ENCODE data around the gene KRT33A.

GRCh38 chr17:41396996-41397660, 46.5 kb upstream of the KRT33A start, which contains the start of gene KRT31:
- TF ChIP-seq POLR2AphosphoS5 (IDR thresholded peaks at IDR 0.05): no peak
- TF ChIP-seq, protein P1, sequence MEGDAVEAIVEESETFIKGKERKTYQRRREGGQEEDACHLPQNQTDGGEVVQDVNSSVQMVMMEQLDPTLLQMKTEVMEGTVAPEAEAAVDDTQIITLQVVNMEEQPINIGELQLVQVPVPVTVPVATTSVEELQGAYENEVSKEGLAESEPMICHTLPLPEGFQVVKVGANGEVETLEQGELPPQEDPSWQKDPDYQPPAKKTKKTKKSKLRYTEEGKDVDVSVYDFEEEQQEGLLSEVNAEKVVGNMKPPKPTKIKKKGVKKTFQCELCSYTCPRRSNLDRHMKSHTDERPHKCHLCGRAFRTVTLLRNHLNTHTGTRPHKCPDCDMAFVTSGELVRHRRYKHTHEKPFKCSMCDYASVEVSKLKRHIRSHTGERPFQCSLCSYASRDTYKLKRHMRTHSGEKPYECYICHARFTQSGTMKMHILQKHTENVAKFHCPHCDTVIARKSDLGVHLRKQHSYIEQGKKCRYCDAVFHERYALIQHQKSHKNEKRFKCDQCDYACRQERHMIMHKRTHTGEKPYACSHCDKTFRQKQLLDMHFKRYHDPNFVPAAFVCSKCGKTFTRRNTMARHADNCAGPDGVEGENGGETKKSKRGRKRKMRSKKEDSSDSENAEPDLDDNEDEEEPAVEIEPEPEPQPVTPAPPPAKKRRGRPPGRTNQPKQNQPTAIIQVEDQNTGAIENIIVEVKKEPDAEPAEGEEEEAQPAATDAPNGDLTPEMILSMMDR (IDR thresholded peaks at IDR 0.05): no peak
- no peak for TF ChIP-seq POLR2A (IDR thresholded peaks at IDR 0.05)
- no peak for TF ChIP-seq EP300 (IDR thresholded peaks at IDR 0.05)

Measured in gastroesophageal sphincter (tissue), 3 donors.